NCI-H69 (cell line): Measurements from ENCODE around the gene PARL.
"Not testable (repeated sequence)": the region's sequence is repeated elsewhere in the genome, so short reads cannot be mapped to it uniquely, and the experiment has no call there.

ENCODE experiments used
- DNase-seq: peaks from one replicate; lab custom pipeline; 2025; lab: John Stamatoyannopoulos, UW

The PARL gene

GRCh38 chr3:183790700-183791099 is 94.0 kb downstream of the PARL start:
- DNase-seq = no peak

GRCh38 chr3:183789826-183790225 is 94.9 kb downstream of the PARL start:
- no peak for DNase-seq

GRCh38 chr3:183784503-183784902 is 100.2 kb downstream of the PARL start:
- not testable (repeated sequence) for DNase-seq

- no peak for DNase-seq
Measured at GRCh38 chr3:183782576-183783276, 102.0 kb downstream of the PARL start.

- no peak for DNase-seq
Measured at GRCh38 chr3:183781246-183781645, 103.4 kb downstream of the PARL start.

- no peak for DNase-seq
Measured at GRCh38 chr3:183779896-183780465, 104.7 kb downstream of the PARL start.
